ENCODE results near the gene PARK7. TPM values are rescaled to one million over a fixed set of nuclear protein-coding genes. Genes with fewer than 3 reads are reported as not detected.
A peak's percentile ranks its signal among the peaks of the same experiment; 100 is the strongest.

The PARK7 gene
- total RNA-seq, 1 experiment from 2014 or later, result 207 TPM

- H3K9me3 Mint-ChIP-seq (ENCODE audit: low read depth, unreplicated experiment), result no peaks in the 10 kb centered on the region
- TF ChIP-seq, protein P1, sequence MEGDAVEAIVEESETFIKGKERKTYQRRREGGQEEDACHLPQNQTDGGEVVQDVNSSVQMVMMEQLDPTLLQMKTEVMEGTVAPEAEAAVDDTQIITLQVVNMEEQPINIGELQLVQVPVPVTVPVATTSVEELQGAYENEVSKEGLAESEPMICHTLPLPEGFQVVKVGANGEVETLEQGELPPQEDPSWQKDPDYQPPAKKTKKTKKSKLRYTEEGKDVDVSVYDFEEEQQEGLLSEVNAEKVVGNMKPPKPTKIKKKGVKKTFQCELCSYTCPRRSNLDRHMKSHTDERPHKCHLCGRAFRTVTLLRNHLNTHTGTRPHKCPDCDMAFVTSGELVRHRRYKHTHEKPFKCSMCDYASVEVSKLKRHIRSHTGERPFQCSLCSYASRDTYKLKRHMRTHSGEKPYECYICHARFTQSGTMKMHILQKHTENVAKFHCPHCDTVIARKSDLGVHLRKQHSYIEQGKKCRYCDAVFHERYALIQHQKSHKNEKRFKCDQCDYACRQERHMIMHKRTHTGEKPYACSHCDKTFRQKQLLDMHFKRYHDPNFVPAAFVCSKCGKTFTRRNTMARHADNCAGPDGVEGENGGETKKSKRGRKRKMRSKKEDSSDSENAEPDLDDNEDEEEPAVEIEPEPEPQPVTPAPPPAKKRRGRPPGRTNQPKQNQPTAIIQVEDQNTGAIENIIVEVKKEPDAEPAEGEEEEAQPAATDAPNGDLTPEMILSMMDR (IDR thresholded peaks at IDR 0.05; ENCODE audit: unreplicated experiment), result no peak
- CTCF ChIA-PET, result interaction anchor here (2.4 kb wide), 1 partner anchor 281 kb away, joined by 6 read pairs; no protein-coding TSS in a partner anchor
- BruUV-seq (replicated peaks), result no TSS peak
- H3K27me3 Mint-ChIP-seq (ENCODE audit: unreplicated experiment), result no peaks in the 10 kb centered on the region
- DNase-seq, result no peak
- H3K4me1 Mint-ChIP-seq (ENCODE audit: low read depth, unreplicated experiment), result peaks cover 20% of the 10 kb centered on the region
- intact Hi-C loops (cut with micrococcal nuclease; ENCODE audit: unreplicated experiment), result no loop called here
- no peak overlapping the region for H3K4me3 Mint-ChIP-seq (ENCODE audit: low read depth, unreplicated experiment)
- peaks cover 2% of the 10 kb centered on the region for H3K36me3 Mint-ChIP-seq (ENCODE audit: insufficient read depth, unreplicated experiment)
- H3K27ac Mint-ChIP-seq (ENCODE audit: unreplicated experiment), result peak overlapping the region; percentile 93
These were observed 71.8 kb downstream of the PARK7 start for GRCh38 chr1:8033322-8033721.

Other genes with a start within 250 kb of the PARK7 start
- gene VAMP3, start 190.4 kb upstream of the PARK7 start, total RNA-seq (2022), result 57.8 and 65.9 TPM in 2 replicates
- 3.7 and 3.8 TPM in 2 replicates for gene PER3, start 177.4 kb upstream of the PARK7 start, total RNA-seq (2022)
- not detected in 2 replicates for gene UTS2, start 108.6 kb upstream of the PARK7 start, total RNA-seq (2022)
- gene TNFRSF9, start 20.9 kb upstream of the PARK7 start, total RNA-seq (2022), result 0.42 and 0.44 TPM in 2 replicates
- gene ERRFI1, start 64.6 kb downstream of the PARK7 start, total RNA-seq (2022), result 74.9 and 83.0 TPM in 2 replicates

Data from Calu3 (cell line).